Astrocyte of the spinal cord (primary cell): ENCODE measurements around the gene MIA2.
A peak's percentile ranks its signal among the peaks of the same experiment; 100 is the strongest.

Experiments used
- DNase-seq: peaks from one replicate; pipeline ENCODE4 v3.0.0; 2011; ENCODE audit warnings: low read depth, low spot score
- H3K4me3 ChIP-seq: 2 replicates; pipeline ENCODE4 v1.5.1; 2011; ENCODE audit warnings: low read depth, mild to moderate bottlenecking, low read length, moderate library complexity
- CTCF ChIP-seq: IDR thresholded peaks from 2 replicates; pipeline ENCODE4 v1.5.1; 2012; ENCODE audit warnings: low read depth, mild to moderate bottlenecking, low read length, inconsistent platforms
- in situ Hi-C: cut with HindIII; loops from 2 replicates; pipeline ENCODE4 v1.10.0; 2017; ENCODE audit warnings: low sequenced_read_pairs

Gene MIA2

GRCh38 chr14:39432179-39432618, 198.5 kb downstream of the MIA2 start, which contains the start of gene FBXO33:
FBXO33 (minus strand) TSS chr14:39432433; CDS start chr14:39432162, 271 bp downstream.
- DNase-seq: peak; percentile 98
- TF ChIP-seq CTCF: no peak
- in situ Hi-C loops: no loop called here
- peak within 1 kb of the TSS; percentile 88 for H3K4me3 ChIP-seq

- in situ Hi-C loops: no loop called here
- H3K4me3 ChIP-seq: peak overlapping the region; percentile 74
- peak; percentile 88 for DNase-seq
- peak; percentile 12 for TF ChIP-seq CTCF
These were observed 199.1 kb downstream of the MIA2 start for GRCh38 chr14:39432619-39433451.

GRCh38 chr14:39433452-39433813, 199.7 kb downstream of the MIA2 start:
- in situ Hi-C loops: no loop called here
- no peak for TF ChIP-seq CTCF
- no peak for DNase-seq
- peak overlapping the region; percentile 74 for H3K4me3 ChIP-seq

GRCh38 chr14:39434401-39434800, 200.7 kb downstream of the MIA2 start:
- no peak for TF ChIP-seq CTCF
- DNase-seq: no peak
- H3K4me3 ChIP-seq: no peak overlapping the region
- in situ Hi-C loops: no loop called here

- no peak for DNase-seq
- in situ Hi-C loops: no loop called here
- H3K4me3 ChIP-seq: no peak overlapping the region
- TF ChIP-seq CTCF: no peak
These were observed 201.5 kb downstream of the MIA2 start for GRCh38 chr14:39435241-39435640.
